Gastrocnemius medialis (tissue), 4 donors: ENCODE measurements around the gene MLX. TPM values are rescaled to one million over a fixed set of nuclear protein-coding genes. Genes with fewer than 3 reads are reported as not detected.

Source experiments
- ATAC-seq, 2 donors: fragments of 150-250 bp; one replicate each; pipeline ENCODE4 v1.9.1; 2016
- DNase-seq, 2 donors: peaks; one replicate each; pipeline ENCODE4 v3.0.0-alpha.2; 2019
- H3K27ac ChIP-seq, 4 donors: fragments of 200-600 bp; sonication (generic); 1 replicate in 1 of 4; 2 replicates in 3 of 4; pipeline ENCODE4 v1.5.1; 2016 to 2018; ENCODE audit warnings: mild to moderate bottlenecking in 2 of 4, moderate library complexity in 1 of 4
- H3K27me3 ChIP-seq, 3 donors: fragments of 200-600 bp; sonication (generic) in 2 of 3; 1 replicate in 1 of 3; 2 replicates in 2 of 3; pipeline versions ENCODE4 v1.5.1 to v1.6.0; 2016 to 2019; ENCODE audit warnings: mild to moderate bottlenecking in 1 of 3, moderate library complexity in 1 of 3
- H3K36me3 ChIP-seq, 2 donors: fragments of 200-600 bp; sonication (generic) in 1 of 2; one replicate each; pipeline ENCODE4 v1.5.1; 2017 to 2018
- H3K4me1 ChIP-seq, 2 donors: fragments of 200-600 bp; sonication (generic) in 1 of 2; one replicate each; pipeline ENCODE4 v1.5.1; 2016 to 2017; ENCODE audit warnings: mild to moderate bottlenecking in 2 of 2
- H3K4me3 ChIP-seq, 4 donors: fragments of 200-600 bp; sonication (generic) in 3 of 4; 1 replicate in 1 of 4; 2 replicates in 3 of 4; pipeline ENCODE4 v1.5.1; 2016 to 2019; ENCODE audit warnings: mild to moderate bottlenecking in 2 of 4
- H3K9me3 ChIP-seq, 3 donors: fragments of 200-600 bp; sonication (generic) in 2 of 3; 1 replicate in 1 of 3; 2 replicates in 2 of 3; pipeline ENCODE4 v1.5.1; 2016 to 2019
- CTCF ChIP-seq, 5 experiments: fragments of 450-650 bp in 3 of 5; fragments of 200-600 bp in 2 of 5; sonication (generic) in 2 of 5; IDR thresholded peaks in 4 of 5; conservative IDR thresholded peaks in 1 of 5; 1 replicate in 4 of 5; 2 replicates in 1 of 5; pipeline ENCODE4 v1.5.1; 2016 to 2019; ENCODE audit warnings: antibody characterized with exemption in 5 of 5, mild to moderate bottlenecking in 3 of 5, moderate library complexity in 3 of 5
- POLR2A ChIP-seq, 2 donors: fragments of 450-650 bp; IDR thresholded peaks; one replicate each; pipeline ENCODE4 v1.6.1; 2017; ENCODE audit warnings: antibody characterized with exemption in 2 of 2, mild to moderate bottlenecking in 2 of 2, moderate library complexity in 2 of 2
- in situ Hi-C, 4 donors: fragments of 200-750 bp; cut with MboI; loops; one replicate each; pipeline versions ENCODE4 v1.15.0 to v1.8.0; 2017; ENCODE audit warnings: low sequenced_read_pairs in 4 of 4
- intact Hi-C: fragments of 100-400 bp; cut with DNase I; formaldehyde crosslinking; loops from one replicate; pipeline ENCODE4 v1.15.1; 2023; ENCODE audit warnings: low total_unique reads
- total RNA-seq, 4 donors: library from RNA; depleted of rRNA; stranded (reverse); fragments of >200 nt; gene quantifications; one replicate each; pipeline versions ENCODE4 v1.1.0 to v1.2.3, GENCODE V29; 2016

MLX gene
- total RNA-seq, 4 donors from 2014 or later, result 49.7 to 81.9 (median 53.8) TPM

GRCh38 chr17:42566215-42566882 lies 551 bp upstream of the MLX start:
- H3K27ac ChIP-seq, result peak overlapping the region; percentile 91 to 97 (median 94)
- TF ChIP-seq CTCF (IDR thresholded peaks at IDR 0.05 in 4 of 5, conservative IDR thresholded peaks at IDR 0.05 in 1 of 5), result no peak
- TF ChIP-seq POLR2A (IDR thresholded peaks at IDR 0.05), result no peak
- H3K9me3 ChIP-seq, result no peaks in the 10 kb centered on the region
- in situ Hi-C loops (no loop called here), intact Hi-C loops (no loop called here)
- H3K36me3 ChIP-seq, result peaks cover 0 to 51% of the 10 kb centered on the region in 2 donors
- H3K27me3 ChIP-seq, result no peaks in the 10 kb centered on the region
- peaks cover 30 to 37% of the 10 kb centered on the region in 2 donors for H3K4me1 ChIP-seq
- H3K4me3 ChIP-seq, result peak overlapping the region; percentile 84 to 92 (median 86)
- no peak for DNase-seq
- no peak for ATAC-seq

- H3K36me3 ChIP-seq, result peaks cover 2 to 73% of the 10 kb centered on the region in 2 donors
- no peaks in the 10 kb centered on the region for H3K27me3 ChIP-seq
- no peak overlapping the region for H3K4me3 ChIP-seq
- ATAC-seq (no peak), DNase-seq (no peak)
- in situ Hi-C loops (no loop called here), intact Hi-C loops (no loop called here)
- peak overlapping the region; percentile 91 to 97 (median 94) for H3K27ac ChIP-seq
- H3K4me1 ChIP-seq, result peaks cover 18 to 28% of the 10 kb centered on the region in 2 donors
- TF ChIP-seq POLR2A (IDR thresholded peaks at IDR 0.05), result no peak
- no peak for TF ChIP-seq CTCF (IDR thresholded peaks at IDR 0.05 in 4 of 5, conservative IDR thresholded peaks at IDR 0.05 in 1 of 5)
- no peaks in the 10 kb centered on the region for H3K9me3 ChIP-seq
Observed at GRCh38 chr17:42568341-42569111, 1.6 kb downstream of the MLX start.

- H3K4me1 ChIP-seq, result peaks cover 5 to 10% of the 10 kb centered on the region in 2 donors
- peaks cover 2 to 69% of the 10 kb centered on the region in 2 donors for H3K36me3 ChIP-seq
- in situ Hi-C loops (no loop called here), intact Hi-C loops (no loop called here)
- DNase-seq, result no peak
- TF ChIP-seq CTCF (IDR thresholded peaks at IDR 0.05 in 4 of 5, conservative IDR thresholded peaks at IDR 0.05 in 1 of 5), result no peak
- H3K9me3 ChIP-seq, result no peaks in the 10 kb centered on the region
- no peaks in the 10 kb centered on the region for H3K27me3 ChIP-seq
- peak overlapping the region in 1 of 4 donors; percentile 34 for H3K27ac ChIP-seq
- ATAC-seq, result no peak
- H3K4me3 ChIP-seq, result no peak overlapping the region
Observed at GRCh38 chr17:42571435-42572225, 4.7 kb downstream of the MLX start.

- ATAC-seq (no peak), DNase-seq (no peak)
- Histone ChIP-seq H3K36me3 (peaks cover 2 to 69% of the 10 kb centered on the region in 2 donors), H3K27ac (no peak overlapping the region), H3K9me3 (no peaks in the 10 kb centered on the region), H3K27me3 (no peaks in the 10 kb centered on the region), H3K4me3 (no peak overlapping the region), H3K4me1 (peaks cover 5 to 11% of the 10 kb centered on the region in 2 donors)
- in situ Hi-C loops (no loop called here), intact Hi-C loops (no loop called here)
- TF ChIP-seq CTCF (IDR thresholded peaks at IDR 0.05 in 4 of 5, conservative IDR thresholded peaks at IDR 0.05 in 1 of 5) (no peak), POLR2A (IDR thresholded peaks at IDR 0.05) (no peak)
Observed at GRCh38 chr17:42573095-42573494, 6.2 kb downstream of the MLX start.
